IMR-90 (cell line): ENCODE results near the gene CRTAC1. TPM values are rescaled to one million over a fixed set of nuclear protein-coding genes. Genes with fewer than 3 reads are reported as not detected.

Experiments used
- ATAC-seq: fragments of 200-7000 bp; cut with Tn5 transposase; 2 replicates; pipeline ENCODE4 v1.9.1; 2020; ENCODE audit warnings: low read depth, mild to moderate bottlenecking, moderate library complexity
- BruUV-seq: library from RNA; stranded (reverse); fragments of 400-500 nt; replicated peaks from 2 replicates; lab custom pipeline; 2021; lab: Mats Ljungman, UMichigan
- CTCF ChIA-PET: fragments of 300-600 bp; formaldehyde crosslinking; extraction: SDS; loops from one replicate; lab custom pipeline; 2021; ENCODE audit warnings: antibody characterized with exemption; lab: Yijun Ruan, JAX
- POLR2A ChIA-PET: fragments of 300-600 bp; sonication (Branson Sonifier 250); formaldehyde crosslinking; loops from one replicate; lab custom pipeline; 2022; ENCODE audit warnings: antibody characterized with exemption; ENCODE audit not compliant: unreplicated experiment; lab: Charles Lee
- DNase-seq: peaks from one replicate; pipeline ENCODE4 v3.0.0; 2013
- H2AFZ ChIP-seq: replicated peaks from 2 replicates; pipeline ENCODE3; 2013; ENCODE audit warnings: low read length, mild to moderate bottlenecking; ENCODE audit not compliant: poor library complexity
- H2AK5ac ChIP-seq: 2 replicates; pipeline ENCODE4 v1.6.1; 2013; ENCODE audit warnings: low read depth, low read length, inconsistent platforms
- H2AK9ac ChIP-seq: replicated peaks from 2 replicates; pipeline ENCODE3; 2013; ENCODE audit warnings: mild to moderate bottlenecking, low read depth, low read length, moderate library complexity; ENCODE audit not compliant: poor library complexity
- H2BK120ac ChIP-seq: 2 replicates; pipeline ENCODE4 v1.6.1; 2013; ENCODE audit warnings: low read depth, low read length, inconsistent platforms
- H2BK15ac ChIP-seq: 3 replicates; pipeline ENCODE4 v1.6.1; 2013; ENCODE audit warnings: low read depth, low read length, inconsistent platforms
- H2BK20ac ChIP-seq: 2 replicates; pipeline ENCODE4 v1.6.1; 2013; ENCODE audit warnings: low read depth, mild to moderate bottlenecking, inconsistent platforms, low read length, moderate library complexity
- H2BK5ac ChIP-seq: 2 replicates; pipeline ENCODE4 v1.6.1; 2013; ENCODE audit warnings: mild to moderate bottlenecking, low read depth, low read length, inconsistent platforms; ENCODE audit not compliant: poor library complexity, severe bottlenecking
- H3K14ac ChIP-seq: replicated peaks from 2 replicates; pipeline ENCODE4 v1.6.1; 2013; ENCODE audit warnings: low read depth, low read length, inconsistent platforms
- H3K18ac ChIP-seq: 2 replicates; pipeline ENCODE4 v1.6.1; 2013; ENCODE audit warnings: low read depth, low read length, control low read depth
- H3K23ac ChIP-seq: 2 replicates; pipeline ENCODE4 v1.6.1; 2013; ENCODE audit warnings: low read depth, low read length, inconsistent platforms
- H3K27ac ChIP-seq: 2 replicates; pipeline ENCODE4 v1.5.1; 2013; ENCODE audit warnings: mild to moderate bottlenecking, control low read depth, low read length; ENCODE audit not compliant: insufficient read depth
- H3K27me3 ChIP-seq: 2 replicates; pipeline ENCODE4 v1.6.1; 2013; ENCODE audit warnings: low read length; ENCODE audit not compliant: control insufficient read depth, insufficient read depth
- H3K36me3 ChIP-seq: 2 replicates; pipeline ENCODE4 v1.6.1; 2013; ENCODE audit warnings: low read length, mixed read lengths; ENCODE audit not compliant: control insufficient read depth, insufficient read depth
- H3K4ac ChIP-seq: 2 replicates; pipeline ENCODE4 v1.6.1; 2013; ENCODE audit warnings: low read depth, low read length, inconsistent platforms
- H3K4me1 ChIP-seq: 2 replicates; pipeline ENCODE4 v1.6.1; 2013; ENCODE audit warnings: low read length, mixed read lengths; ENCODE audit not compliant: control insufficient read depth, insufficient read depth
- H3K4me2 ChIP-seq: 2 replicates; pipeline ENCODE4 v1.6.1; 2013; ENCODE audit warnings: low read depth, mild to moderate bottlenecking, control low read depth, low read length, moderate library complexity
- H3K4me3 ChIP-seq: 2 replicates; pipeline ENCODE4 v1.5.1; 2013; ENCODE audit warnings: low read depth, mild to moderate bottlenecking, control low read depth, low read length, moderate library complexity; ENCODE audit not compliant: insufficient read depth
- H3K56ac ChIP-seq: 2 replicates; pipeline ENCODE4 v1.6.1; 2013; ENCODE audit warnings: low read length, inconsistent platforms; ENCODE audit not compliant: insufficient read depth; ENCODE audit errors: extremely low read depth
- H3K79me1 ChIP-seq, 2 experiments: 2 replicates each; pipeline ENCODE4 v1.6.1; 2013; ENCODE audit warnings: low read length in 2 of 2, inconsistent platforms in 1 of 2, low read depth in 1 of 2
- H3K9ac ChIP-seq: 2 replicates; pipeline ENCODE4 v1.6.1; 2013; ENCODE audit warnings: low read depth, low read length, control low read depth
- H3K9me1 ChIP-seq: 2 replicates; pipeline ENCODE4 v1.6.1; 2013; ENCODE audit warnings: low read length, inconsistent platforms; ENCODE audit not compliant: insufficient read depth
- H3K9me3 ChIP-seq: 2 replicates; pipeline ENCODE4 v1.6.1; 2013; ENCODE audit warnings: low read length; ENCODE audit not compliant: control insufficient read depth, insufficient read depth
- H4K20me1 ChIP-seq: 2 replicates; pipeline ENCODE4 v1.6.1; 2013; ENCODE audit warnings: low read length, inconsistent platforms; ENCODE audit not compliant: insufficient read depth
- H4K5ac ChIP-seq: 2 replicates; pipeline ENCODE4 v1.6.1; 2013; ENCODE audit warnings: mild to moderate bottlenecking, low read depth, low read length, control low read depth
- H4K8ac ChIP-seq, 2 experiments: 2 replicates each; pipeline ENCODE4 v1.6.1; 2013; ENCODE audit warnings: low read depth in 2 of 2, low read length in 2 of 2, control low read depth in 1 of 2, inconsistent platforms in 1 of 2
- H4K91ac ChIP-seq: 2 replicates; pipeline ENCODE4 v1.6.1; 2013; ENCODE audit warnings: low read depth, low read length, inconsistent platforms; ENCODE audit not compliant: insufficient read depth
- MAFK ChIP-seq: IDR thresholded peaks from 2 replicates; pipeline ENCODE4 v1.6.1; 2012; ENCODE audit warnings: low read depth, low read length, improper control_type of control experiment
- WGBS, 2 experiments: methylation state at CpG; one replicate each; pipeline versions ENCODE4 v1.1.5 to v1.1.7; 2013; ENCODE audit warnings: missing lambda C conversion rate in 2 of 2; ENCODE audit not compliant: insufficient read length in 1 of 2; ENCODE audit errors: extremely low coverage in 2 of 2; 5-methylcytosine and 5-hydroxymethylcytosine counted together
- dilution Hi-C: fragments of 300-500 bp; cut with HindIII; formaldehyde crosslinking; loops from one replicate; pipeline ENCODE4 v1.14.3; 2018; ENCODE audit warnings: low sequenced_read_pairs; ENCODE audit not compliant: unreplicated experiment
- in situ Hi-C: fragments of 300-500 bp; cut with MboI; formaldehyde crosslinking; loops from 3 replicates; pipeline ENCODE4 v1.14.3; 2019; ENCODE audit warnings: low sequenced_read_pairs, inconsistent platforms, mixed read lengths
- intact Hi-C: fragments of 100-400 bp; cut with micrococcal nuclease; formaldehyde crosslinking; loops from 2 replicates; pipeline ENCODE4 v1.10.0; 2022
- polyA plus RNA-seq, 3 experiments: library from polyadenylated mRNA; depleted of rRNA; stranded (reverse); fragments of >200 nt; gene quantifications; 2 replicates each; pipeline ENCODE4 v1.2.3, GENCODE V29; 2012; ENCODE audit warnings: low replicate concordance in 1 of 3
- total RNA-seq: library from RNA; depleted of rRNA; stranded (reverse); fragments of >200 nt; gene quantifications from 2 replicates; pipeline ENCODE4 v1.2.3, GENCODE V29; 2012
- TF ChIP-seq, protein P1 (sequence below): conservative IDR thresholded peaks from 2 replicates; pipeline ENCODE4 v1.5.1; 2012; ENCODE audit warnings: mild to moderate bottlenecking, low read depth, low read length, improper control_type of control experiment

Gene CRTAC1
- total and polyA plus RNA-seq, 2 of the 4 experiments (the other 2 are of a cell fraction), result not detected

DNA sequence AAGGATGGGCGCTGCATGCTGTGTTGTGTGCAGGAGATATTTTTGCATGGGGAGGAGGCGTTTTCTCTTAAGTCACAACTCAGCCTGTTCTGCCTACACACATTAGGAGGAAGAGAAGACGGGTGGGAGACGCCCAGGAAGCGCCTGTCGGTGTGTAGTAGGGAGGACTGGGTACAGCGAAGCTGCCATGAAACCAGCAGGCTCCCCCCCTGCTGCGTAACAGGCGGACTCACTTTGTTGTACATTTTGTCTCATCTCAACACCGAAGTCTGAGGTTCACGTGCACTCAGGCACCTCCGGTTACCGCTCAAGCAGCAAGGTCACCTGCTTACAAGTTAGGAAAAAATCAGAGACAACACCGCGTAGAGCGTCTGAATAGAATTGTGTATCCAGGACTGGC is 56.3 kb downstream of the CRTAC1 start:
- Histone ChIP-seq H2AFZ (no peak overlapping the region), H2BK5ac (no peak overlapping the region), H3K27me3 (peaks cover 25% of the 10 kb centered on the region), H2BK20ac (no peak overlapping the region), H3K56ac (no peak overlapping the region), H2AK9ac (no peak overlapping the region), H3K4me1 (no peaks in the 10 kb centered on the region), H3K4me2 (no peak overlapping the region), H4K5ac (no peak overlapping the region), H3K36me3 (no peaks in the 10 kb centered on the region), H3K9me1 (no peaks in the 10 kb centered on the region), H3K18ac (no peak overlapping the region), H3K4ac (no peak overlapping the region), H3K79me1 (no peaks in the 10 kb centered on the region), H3K9ac (no peak overlapping the region), H4K8ac (no peak overlapping the region), H3K4me3 (no peak overlapping the region), H3K23ac (no peak overlapping the region), H4K91ac (no peak overlapping the region), H2AK5ac (no peak overlapping the region), H2BK120ac (no peak overlapping the region), H3K9me3 (0 out of 2 replicates have a peak, but pooled peaks cover 1% of the 10 kb centered on the region), H3K14ac (no peak overlapping the region), H4K20me1 (no peaks in the 10 kb centered on the region), H3K27ac (no peak overlapping the region), H2BK15ac (no peak overlapping the region)
- no TSS peak for BruUV-seq
- ChIA-PET CTCF (no interaction called here), POLR2A (no interaction called here)
- intact Hi-C loops (no loop called here), in situ Hi-C loops (no loop called here), dilution Hi-C loops (no loop called here)
- WGBS, 2 experiments, result 36% methylated on average over 4 of the region's 16 CpGs; no CpG with 5 or more reads in 1 of the 2 experiments
- no peak for DNase-seq
- no peak for ATAC-seq
- TF ChIP-seq MAFK, result no peak
- TF ChIP-seq, protein P1, sequence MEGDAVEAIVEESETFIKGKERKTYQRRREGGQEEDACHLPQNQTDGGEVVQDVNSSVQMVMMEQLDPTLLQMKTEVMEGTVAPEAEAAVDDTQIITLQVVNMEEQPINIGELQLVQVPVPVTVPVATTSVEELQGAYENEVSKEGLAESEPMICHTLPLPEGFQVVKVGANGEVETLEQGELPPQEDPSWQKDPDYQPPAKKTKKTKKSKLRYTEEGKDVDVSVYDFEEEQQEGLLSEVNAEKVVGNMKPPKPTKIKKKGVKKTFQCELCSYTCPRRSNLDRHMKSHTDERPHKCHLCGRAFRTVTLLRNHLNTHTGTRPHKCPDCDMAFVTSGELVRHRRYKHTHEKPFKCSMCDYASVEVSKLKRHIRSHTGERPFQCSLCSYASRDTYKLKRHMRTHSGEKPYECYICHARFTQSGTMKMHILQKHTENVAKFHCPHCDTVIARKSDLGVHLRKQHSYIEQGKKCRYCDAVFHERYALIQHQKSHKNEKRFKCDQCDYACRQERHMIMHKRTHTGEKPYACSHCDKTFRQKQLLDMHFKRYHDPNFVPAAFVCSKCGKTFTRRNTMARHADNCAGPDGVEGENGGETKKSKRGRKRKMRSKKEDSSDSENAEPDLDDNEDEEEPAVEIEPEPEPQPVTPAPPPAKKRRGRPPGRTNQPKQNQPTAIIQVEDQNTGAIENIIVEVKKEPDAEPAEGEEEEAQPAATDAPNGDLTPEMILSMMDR, result no peak
